ENCODE results near the gene STXBP5. TPM values are rescaled to one million over a fixed set of nuclear protein-coding genes. Genes with fewer than 3 reads are reported as not detected.

The STXBP5 gene
- total RNA-seq, 2 experiments from 2014 or later = 11.4 to 11.5 TPM

GRCh38 chr6:147283460-147283859 lies 79.2 kb downstream of the STXBP5 start:
- Mint-ChIP-seq H3K27ac (peak overlapping the region; percentile 68), H3K36me3 (ENCODE audit: low read depth) (peaks cover 35% of the 10 kb centered on the region), H3K9me3 (no peaks in the 10 kb centered on the region), H3K4me1 (ENCODE audit: low read depth) (peaks cover 53% of the 10 kb centered on the region), H3K4me3 (no peak overlapping the region), H3K27me3 (no peaks in the 10 kb centered on the region)
- ChIA-PET POLR2A (no interaction called here), CTCF (interaction anchor here (0.8 to 1.2 kb wide), 2 partner anchors 14 to 425 kb away, joined by 3 to 4 read pairs; no protein-coding TSS in a partner anchor)
- intact Hi-C loops (cut with micrococcal nuclease) = no loop called here
- no peak for TF ChIP-seq CTCF (IDR thresholded peaks at IDR 0.05)
- ATAC-seq (no peak), DNase-seq (no peak)

- Mint-ChIP-seq H3K4me1 (ENCODE audit: low read depth) (peaks cover 44% of the 10 kb centered on the region), H3K27ac (peak overlapping the region; percentile 64), H3K27me3 (no peaks in the 10 kb centered on the region), H3K4me3 (peak overlapping the region; percentile 13), H3K36me3 (ENCODE audit: low read depth) (peaks cover 29% of the 10 kb centered on the region), H3K9me3 (no peaks in the 10 kb centered on the region)
- intact Hi-C loops (cut with micrococcal nuclease) = loop anchor here (2.0 kb wide), 1 partner anchor 428 kb away; no protein-coding TSS in a partner anchor
- ATAC-seq (peak; percentile 43), DNase-seq (no peak)
- ChIA-PET CTCF (interaction anchor here (0.6 to 1.4 kb wide), 6 partner anchors 9 to 429 kb away, joined by 3 to 6 read pairs (median 3); no protein-coding TSS in a partner anchor), POLR2A (no interaction called here)
- TF ChIP-seq CTCF (IDR thresholded peaks at IDR 0.05) = peak; percentile 60
Measured at GRCh38 chr6:147285087-147285855, 81.1 kb downstream of the STXBP5 start.

GRCh38 chr6:147287869-147288271 lies 83.7 kb downstream of the STXBP5 start:
- no peak overlapping the region for H3K4me3 Mint-ChIP-seq
- CTCF ChIA-PET = interaction anchor here (1.2 kb wide), 1 partner anchor 431 kb away, joined by 7 read pairs; no protein-coding TSS in a partner anchor
- no peak for TF ChIP-seq CTCF (IDR thresholded peaks at IDR 0.05)
- H3K27me3 Mint-ChIP-seq = no peaks in the 10 kb centered on the region
- no peak for DNase-seq
- H3K36me3 Mint-ChIP-seq (ENCODE audit: low read depth) = peaks cover 16% of the 10 kb centered on the region
- no peaks in the 10 kb centered on the region for H3K9me3 Mint-ChIP-seq
- no peak overlapping the region for H3K27ac Mint-ChIP-seq
- intact Hi-C loops (cut with micrococcal nuclease) = no loop called here
- POLR2A ChIA-PET = no interaction called here
- H3K4me1 Mint-ChIP-seq (ENCODE audit: low read depth) = peaks cover 30% of the 10 kb centered on the region
- ATAC-seq = no peak

- H3K36me3 Mint-ChIP-seq (ENCODE audit: low read depth) = peaks cover 64% of the 10 kb centered on the region
- no peak overlapping the region for H3K4me3 Mint-ChIP-seq
- H3K9me3 Mint-ChIP-seq = peaks cover 27% of the 10 kb centered on the region
- CTCF ChIA-PET = no interaction called here
- no peak for TF ChIP-seq CTCF (IDR thresholded peaks at IDR 0.05)
- H3K4me1 Mint-ChIP-seq (ENCODE audit: low read depth) = peaks cover 13% of the 10 kb centered on the region
- ATAC-seq (no peak), DNase-seq (no peak)
- no peaks in the 10 kb centered on the region for H3K27me3 Mint-ChIP-seq
- intact Hi-C loops (cut with micrococcal nuclease) = no loop called here
- POLR2A ChIA-PET = no interaction called here
- H3K27ac Mint-ChIP-seq = no peak overlapping the region
Measured at GRCh38 chr6:147297124-147297523, 92.9 kb downstream of the STXBP5 start.

GRCh38 chr6:147297663-147298316 lies 93.6 kb downstream of the STXBP5 start:
- peaks cover 13% of the 10 kb centered on the region for H3K4me1 Mint-ChIP-seq (ENCODE audit: low read depth)
- ChIA-PET POLR2A (no interaction called here), CTCF (no interaction called here)
- intact Hi-C loops (cut with micrococcal nuclease) = no loop called here
- no peaks in the 10 kb centered on the region for H3K27me3 Mint-ChIP-seq
- DNase-seq (no peak), ATAC-seq (no peak)
- H3K4me3 Mint-ChIP-seq = no peak overlapping the region
- no peak overlapping the region for H3K27ac Mint-ChIP-seq
- TF ChIP-seq CTCF (IDR thresholded peaks at IDR 0.05) = no peak
- peaks cover 27% of the 10 kb centered on the region for H3K9me3 Mint-ChIP-seq
- peaks cover 68% of the 10 kb centered on the region for H3K36me3 Mint-ChIP-seq (ENCODE audit: low read depth)

Measured in activated CD8-positive, alpha-beta T cell treated with anti-CD3 and anti-CD28 coated beads for 36 hours (primary cell).